Progenitor cell of endocrine pancreas (in vitro differentiated cells): ENCODE measurements around the gene ASIC2. TPM values are rescaled to one million over a fixed set of nuclear protein-coding genes. Genes with fewer than 3 reads are reported as not detected.
A peak's percentile ranks its signal among the peaks of the same experiment; 100 is the strongest.

Experiments used
- DNase-seq: peaks from one replicate; pipeline ENCODE4 v3.0.0; 2021; ENCODE audit warnings: low spot score; ENCODE audit not compliant: unreplicated experiment
- H3K27ac Mint-ChIP-seq: 2 replicates; pipeline ENCODE4 v1.8.0; 2021; ENCODE audit warnings: mild to moderate bottlenecking, moderate library complexity, mixed read lengths
- H3K27me3 Mint-ChIP-seq: 2 replicates; pipeline ENCODE4 v1.8.0; 2021; ENCODE audit warnings: mixed read lengths
- H3K36me3 Mint-ChIP-seq: 2 replicates; pipeline ENCODE4 v1.8.0; 2022; ENCODE audit warnings: mixed read lengths; ENCODE audit not compliant: insufficient read depth
- H3K4me1 Mint-ChIP-seq: 2 replicates; pipeline ENCODE4 v1.8.0; 2021; ENCODE audit warnings: low read depth, mixed read lengths
- H3K4me3 Mint-ChIP-seq: 2 replicates; pipeline ENCODE4 v1.8.0; 2021; ENCODE audit warnings: low read depth, mild to moderate bottlenecking, moderate library complexity, mixed read lengths
- H3K9me3 Mint-ChIP-seq: 2 replicates; pipeline ENCODE4 v1.8.0; 2021; ENCODE audit warnings: low read depth, mixed read lengths
- long read RNA-seq: library from polyadenylated mRNA; unstranded; transcript quantifications from one replicate; pipeline ENCODE4 v2.0.0, GENCODE V29; 2020
- total RNA-seq: library from RNA; stranded (reverse); gene quantifications from 2 replicates; pipeline ENCODE4 v1.2.1, GENCODE V29; 2021
- TF ChIP-seq, protein P1 (sequence below): fragments of 200-600 bp; sonication (generic); IDR thresholded peaks from one replicate; pipeline ENCODE4 v1.5.0; 2021; ENCODE audit warnings: antibody characterized with exemption, mild to moderate bottlenecking; ENCODE audit not compliant: unreplicated experiment

The ASIC2 gene
- total RNA-seq, result 0.29 and 1.2 TPM in 2 replicates
- long read RNA-seq, partial matches to known transcripts, result 0 of 1 reads
- long read RNA-seq, other reads (novel, unspliced or antisense), result 1 of 1 reads

DNA sequence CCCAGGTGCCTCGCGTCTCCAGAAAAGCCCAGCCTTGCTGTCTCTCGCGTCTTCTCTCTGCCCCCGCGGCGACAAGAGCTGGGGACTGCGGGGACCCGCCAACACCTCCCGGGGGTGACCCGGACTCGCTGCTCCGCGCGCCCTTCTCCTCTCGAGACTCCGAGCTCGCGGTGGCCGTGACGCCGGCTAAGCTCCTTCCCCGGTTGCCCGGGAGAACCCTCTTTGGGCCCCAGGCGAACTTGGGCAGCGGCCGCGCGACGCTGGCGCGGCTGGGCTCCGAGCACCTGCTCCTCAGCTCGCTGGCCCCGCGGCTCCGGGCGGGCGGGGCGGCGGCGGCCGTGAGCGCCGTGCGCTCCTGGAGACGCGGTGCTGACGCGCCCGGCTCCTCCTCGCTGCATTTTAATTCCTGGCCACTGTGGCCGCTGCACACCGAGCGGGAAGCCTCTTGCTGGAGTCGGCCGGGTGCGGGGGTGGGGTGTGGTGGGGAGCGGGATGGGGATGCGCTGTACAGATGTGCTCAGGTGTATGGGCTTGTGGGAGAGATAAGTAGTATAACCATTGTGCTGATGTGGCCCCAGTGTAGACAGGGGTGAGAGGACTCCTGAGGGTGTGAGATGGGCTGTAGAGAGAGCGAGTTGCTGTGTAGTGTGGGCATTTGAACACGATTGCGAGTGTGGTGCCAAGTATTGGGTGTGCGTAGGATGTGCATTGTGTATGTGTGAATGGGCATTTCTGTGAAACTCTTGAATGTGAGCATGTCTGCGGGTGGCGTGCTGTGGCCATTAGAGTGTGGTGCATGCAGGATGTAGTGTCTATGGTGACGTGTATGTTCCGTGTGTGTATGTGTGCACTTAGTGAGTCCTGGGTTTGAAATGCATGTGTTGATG lies at the start of gene ASIC2:
ASIC2 (minus strand) TSS at position 315 of the 887 bp plus-strand sequence.
- peaks cover 5% of the 10 kb centered on the region for H3K4me1 Mint-ChIP-seq
- peak; percentile 25 for DNase-seq
- peaks cover 78% of the 10 kb centered on the region for H3K27me3 Mint-ChIP-seq
- no peak within 1 kb of the TSS for H3K27ac Mint-ChIP-seq
- TF ChIP-seq, protein P1, sequence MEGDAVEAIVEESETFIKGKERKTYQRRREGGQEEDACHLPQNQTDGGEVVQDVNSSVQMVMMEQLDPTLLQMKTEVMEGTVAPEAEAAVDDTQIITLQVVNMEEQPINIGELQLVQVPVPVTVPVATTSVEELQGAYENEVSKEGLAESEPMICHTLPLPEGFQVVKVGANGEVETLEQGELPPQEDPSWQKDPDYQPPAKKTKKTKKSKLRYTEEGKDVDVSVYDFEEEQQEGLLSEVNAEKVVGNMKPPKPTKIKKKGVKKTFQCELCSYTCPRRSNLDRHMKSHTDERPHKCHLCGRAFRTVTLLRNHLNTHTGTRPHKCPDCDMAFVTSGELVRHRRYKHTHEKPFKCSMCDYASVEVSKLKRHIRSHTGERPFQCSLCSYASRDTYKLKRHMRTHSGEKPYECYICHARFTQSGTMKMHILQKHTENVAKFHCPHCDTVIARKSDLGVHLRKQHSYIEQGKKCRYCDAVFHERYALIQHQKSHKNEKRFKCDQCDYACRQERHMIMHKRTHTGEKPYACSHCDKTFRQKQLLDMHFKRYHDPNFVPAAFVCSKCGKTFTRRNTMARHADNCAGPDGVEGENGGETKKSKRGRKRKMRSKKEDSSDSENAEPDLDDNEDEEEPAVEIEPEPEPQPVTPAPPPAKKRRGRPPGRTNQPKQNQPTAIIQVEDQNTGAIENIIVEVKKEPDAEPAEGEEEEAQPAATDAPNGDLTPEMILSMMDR, result no peak
- peak within 1 kb of the TSS; percentile 51 for H3K4me3 Mint-ChIP-seq
- no peaks in the 10 kb centered on the region for H3K9me3 Mint-ChIP-seq
- no peaks in the 10 kb centered on the region for H3K36me3 Mint-ChIP-seq

DNA sequence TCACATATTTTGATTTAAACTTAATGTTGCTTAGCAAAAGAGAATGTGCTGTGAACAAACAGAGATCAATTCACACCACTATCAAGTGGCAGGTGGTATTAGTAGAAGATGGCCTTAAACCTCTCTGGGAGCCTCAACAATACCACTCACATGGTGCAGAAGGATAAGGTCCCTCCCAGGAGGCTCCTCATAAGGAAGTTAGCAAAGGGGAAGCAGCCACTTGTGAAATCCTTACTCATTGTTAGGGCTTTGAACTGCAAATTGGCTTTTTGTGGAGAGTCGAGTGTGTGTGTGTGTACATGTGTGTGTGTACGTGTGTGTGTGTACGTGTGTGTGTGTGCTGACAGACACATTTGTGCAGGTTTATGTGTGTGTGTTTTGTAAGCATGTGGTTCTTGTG lies 48.9 kb upstream of the ASIC2 start:
- Mint-ChIP-seq H3K36me3 (no peaks in the 10 kb centered on the region), H3K9me3 (peaks cover 3% of the 10 kb centered on the region), H3K27me3 (peaks cover 25% of the 10 kb centered on the region), H3K4me3 (no peak overlapping the region), H3K27ac (no peak overlapping the region), H3K4me1 (peaks cover 4% of the 10 kb centered on the region)
- TF ChIP-seq, protein P1, result no peak
- no peak for DNase-seq

DNA sequence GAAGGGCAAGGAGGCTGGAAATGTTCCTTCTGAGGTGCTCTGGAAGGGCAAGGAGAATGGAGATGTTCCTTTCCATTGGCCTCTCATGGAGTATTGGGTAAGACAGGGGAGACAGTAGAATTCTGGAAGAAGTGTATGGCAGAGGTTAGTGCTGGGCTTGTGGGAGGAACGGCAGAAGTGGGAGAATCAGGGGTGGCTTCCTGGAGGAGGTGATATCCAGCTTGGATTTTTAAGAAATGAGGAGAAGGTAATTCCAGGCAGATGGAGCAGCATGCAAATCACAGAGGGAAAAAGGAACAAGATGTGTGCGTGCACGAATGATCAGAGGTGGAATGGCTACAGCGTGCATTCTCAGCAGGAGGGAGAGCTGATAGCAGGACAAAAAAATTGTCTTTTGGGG lies 45.1 kb upstream of the ASIC2 start:
- DNase-seq, result no peak
- H3K36me3 Mint-ChIP-seq, result no peaks in the 10 kb centered on the region
- H3K4me1 Mint-ChIP-seq, result no peaks in the 10 kb centered on the region
- no peak overlapping the region for H3K4me3 Mint-ChIP-seq
- no peak overlapping the region for H3K27ac Mint-ChIP-seq
- H3K9me3 Mint-ChIP-seq, result no peaks in the 10 kb centered on the region
- TF ChIP-seq, protein P1, result no peak
- H3K27me3 Mint-ChIP-seq, result peaks cover 41% of the 10 kb centered on the region

DNA sequence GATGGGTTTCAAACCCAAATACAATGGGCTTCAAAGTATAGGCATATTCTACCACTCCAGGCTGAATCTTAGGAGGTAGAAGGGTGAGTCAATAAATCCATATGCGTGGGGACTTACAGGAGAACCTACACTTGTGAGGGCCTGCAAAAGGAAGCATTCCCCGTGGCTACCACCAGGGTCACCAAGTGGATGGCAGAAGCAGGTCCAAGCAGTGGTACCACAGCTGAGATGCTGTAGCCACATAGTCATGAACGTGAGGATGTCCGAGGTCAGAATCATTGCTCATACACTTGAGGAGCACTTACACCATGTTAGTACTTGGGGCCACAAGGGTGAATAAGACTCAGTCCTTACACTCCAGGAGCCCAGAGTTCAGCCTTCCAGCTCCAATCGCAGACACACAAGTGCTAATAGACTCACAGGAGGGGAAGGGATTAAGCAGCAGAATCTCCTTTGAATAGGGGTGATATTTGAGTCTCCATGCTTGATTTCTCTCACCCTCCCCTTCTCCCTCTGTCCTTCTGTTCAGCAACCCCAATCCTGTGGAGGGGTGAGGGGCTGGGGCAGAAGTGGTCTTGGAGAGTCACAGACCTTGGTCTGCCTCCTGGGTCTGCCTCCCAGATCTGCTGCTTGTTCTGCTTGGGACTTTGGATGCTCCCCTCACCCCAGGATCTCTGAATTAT lies 42.5 kb upstream of the ASIC2 start:
- DNase-seq, result no peak
- no peak overlapping the region for H3K4me3 Mint-ChIP-seq
- no peaks in the 10 kb centered on the region for H3K36me3 Mint-ChIP-seq
- TF ChIP-seq, protein P1, result peak; percentile 39
- H3K27me3 Mint-ChIP-seq, result peaks cover 41% of the 10 kb centered on the region
- H3K27ac Mint-ChIP-seq, result no peak overlapping the region
- no peaks in the 10 kb centered on the region for H3K9me3 Mint-ChIP-seq
- H3K4me1 Mint-ChIP-seq, result no peaks in the 10 kb centered on the region

DNA sequence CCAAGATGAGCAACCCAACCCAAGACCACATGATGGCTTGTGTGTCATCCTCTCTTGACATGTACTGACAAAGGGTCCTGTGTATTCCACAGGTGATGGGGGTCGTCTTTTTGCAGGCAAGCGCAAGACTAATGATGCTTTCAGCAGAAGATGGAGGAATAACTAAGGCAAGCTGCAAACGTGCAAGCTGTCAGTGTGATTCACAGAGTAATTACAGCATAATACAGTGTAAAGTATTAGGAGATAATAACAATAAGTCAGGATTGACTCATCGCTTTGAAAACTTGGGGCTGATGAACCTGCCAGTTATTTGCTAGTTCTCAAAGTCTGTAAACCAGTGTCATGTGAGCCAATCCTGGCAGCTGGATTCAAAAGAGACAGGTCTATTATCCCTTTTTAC lies 41.6 kb upstream of the ASIC2 start:
- H3K9me3 Mint-ChIP-seq, result no peaks in the 10 kb centered on the region
- H3K27ac Mint-ChIP-seq, result no peak overlapping the region
- no peak for DNase-seq
- no peaks in the 10 kb centered on the region for H3K4me1 Mint-ChIP-seq
- no peaks in the 10 kb centered on the region for H3K36me3 Mint-ChIP-seq
- H3K4me3 Mint-ChIP-seq, result no peak overlapping the region
- TF ChIP-seq, protein P1, result no peak
- H3K27me3 Mint-ChIP-seq, result peaks cover 45% of the 10 kb centered on the region
